IPS-11a (cell line): ENCODE measurements around the gene OR56A3.

Experiments
- H3K4me3 ChIP-seq: one replicate; pipeline ENCODE4 v1.5.1; 2013; ENCODE audit warnings: low read depth, low read length, control low read depth

OR56A3 gene

GRCh38 chr11:5968394-5968793, 26.3 kb downstream of the OR56A3 start, which contains the start of gene OR56A5:
TSS of gene OR56A5 (minus strand) at chr11:5968494. CDS start at chr11:5968494, 0 bp downstream.
- no peak within 1 kb of the TSS for H3K4me3 ChIP-seq

DNA sequence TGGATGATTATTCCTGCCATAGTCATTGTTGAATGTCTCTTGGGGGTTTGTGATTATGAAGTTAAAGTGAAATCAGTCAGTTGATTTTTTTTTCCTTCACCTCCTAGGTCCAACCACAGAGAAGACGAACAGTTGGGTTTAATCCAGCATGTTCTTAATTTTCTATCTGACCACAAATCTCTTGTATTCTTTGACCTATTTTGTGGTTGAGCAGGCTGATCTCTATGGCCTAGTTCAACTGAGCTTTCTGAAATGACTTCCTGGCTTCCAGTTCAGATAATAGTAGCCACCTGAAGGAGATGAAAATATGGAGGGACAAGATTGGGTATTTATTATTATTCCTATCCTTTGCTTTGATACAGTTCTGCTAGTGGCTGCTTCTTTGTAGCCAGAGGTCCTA, 31.5 kb downstream of the OR56A3 start:
- no peak overlapping the region for H3K4me3 ChIP-seq

GRCh38 chr11:5983443-5983842, 41.4 kb downstream of the OR56A3 start:
- no peak overlapping the region for H3K4me3 ChIP-seq

DNA sequence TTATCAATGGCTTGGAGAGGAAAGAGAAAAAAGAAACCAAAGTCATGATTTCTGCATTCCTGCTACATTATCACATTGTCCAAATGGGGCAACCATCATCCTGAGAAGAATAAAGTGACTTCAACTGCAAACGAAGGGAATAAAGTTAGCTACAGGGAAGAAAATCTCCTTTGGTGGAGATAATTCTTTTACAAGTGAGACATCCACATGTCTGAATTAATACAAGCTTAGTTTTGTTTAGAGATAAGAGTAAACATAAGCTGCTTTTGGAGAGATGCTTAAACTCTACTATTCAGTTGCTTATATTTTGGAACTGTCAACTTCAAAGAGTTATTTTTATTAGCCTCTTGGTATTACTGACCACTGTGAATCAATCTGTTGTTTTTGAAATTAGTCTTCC, 44.8 kb downstream of the OR56A3 start, which contains the start of gene OR52L1:
TSS of gene OR52L1 (minus strand) at position 101 of the 400 bp plus-strand sequence. CDS start at position 46, 55 bp downstream.
- H3K4me3 ChIP-seq, result no peak within 1 kb of the TSS

DNA sequence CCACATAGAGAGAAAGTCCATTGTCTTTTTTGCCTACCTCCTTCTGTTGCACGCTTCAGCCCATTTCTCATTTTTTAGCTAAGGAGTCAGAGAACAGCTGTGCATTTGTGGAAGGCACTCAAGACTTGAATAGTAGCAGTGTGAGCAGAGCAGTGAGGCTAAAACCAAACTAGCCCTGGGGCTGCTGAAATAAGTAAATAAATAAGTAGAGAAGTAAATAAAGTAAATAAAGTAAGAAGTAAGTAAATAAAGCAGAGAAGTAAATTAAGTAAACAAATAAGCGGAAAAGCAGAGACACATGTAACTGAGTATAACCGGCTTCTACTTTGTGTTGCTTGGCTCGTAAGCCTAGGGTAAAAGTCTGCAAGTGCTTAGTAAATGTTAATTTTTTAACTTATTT, 47.2 kb downstream of the OR56A3 start:
- no peak overlapping the region for H3K4me3 ChIP-seq

DNA sequence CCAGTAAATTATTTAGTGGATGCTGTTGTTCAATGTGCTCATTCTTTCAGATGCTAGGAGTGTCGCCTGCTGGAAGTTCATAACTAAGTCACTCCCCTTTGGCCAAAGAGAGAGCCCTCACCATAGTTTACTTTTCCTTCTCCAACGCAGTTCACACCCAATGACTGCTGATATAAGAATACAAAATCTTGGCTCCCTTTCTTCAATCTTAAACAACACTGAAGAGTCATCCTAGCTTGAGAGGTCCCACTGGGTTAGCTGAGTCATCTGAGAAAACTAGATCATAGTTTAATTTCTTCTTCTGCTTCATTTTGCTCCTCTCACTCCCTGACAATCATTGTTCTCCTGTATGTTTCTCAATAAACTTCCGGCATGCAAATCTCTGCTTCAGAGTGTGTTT, 50.1 kb downstream of the OR56A3 start:
- no peak overlapping the region for H3K4me3 ChIP-seq

DNA sequence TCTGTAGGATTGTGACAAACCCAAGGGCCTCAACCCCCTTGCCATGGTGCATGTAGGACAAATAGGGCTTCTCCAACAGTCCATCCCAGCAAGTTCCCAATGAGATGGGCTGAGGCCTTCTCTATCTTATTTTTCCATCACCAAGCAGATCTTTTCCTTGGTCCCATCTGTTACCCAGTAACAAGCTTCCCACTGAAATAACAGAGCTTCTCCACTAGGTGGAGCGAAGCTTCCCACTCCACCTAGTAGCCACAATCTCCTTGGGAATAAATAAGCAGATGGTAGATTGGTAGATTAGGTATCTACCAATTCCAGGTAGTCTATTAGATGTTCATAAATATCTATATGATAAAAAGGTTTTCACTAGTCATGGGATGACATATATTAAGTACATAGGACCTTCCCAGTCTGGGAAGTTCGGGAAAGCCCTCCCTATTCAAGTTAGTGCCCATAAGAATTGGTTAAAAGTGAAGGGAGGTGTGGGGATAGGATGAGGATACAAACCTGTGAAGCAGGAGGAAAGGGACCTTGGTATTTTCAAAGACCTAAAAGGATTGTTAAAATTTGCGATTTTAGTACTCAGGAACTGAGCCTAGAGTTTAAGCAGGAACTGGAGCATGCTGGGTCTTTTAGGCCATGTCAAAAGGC, 50.7 kb downstream of the OR56A3 start:
- H3K4me3 ChIP-seq, result no peak overlapping the region

DNA sequence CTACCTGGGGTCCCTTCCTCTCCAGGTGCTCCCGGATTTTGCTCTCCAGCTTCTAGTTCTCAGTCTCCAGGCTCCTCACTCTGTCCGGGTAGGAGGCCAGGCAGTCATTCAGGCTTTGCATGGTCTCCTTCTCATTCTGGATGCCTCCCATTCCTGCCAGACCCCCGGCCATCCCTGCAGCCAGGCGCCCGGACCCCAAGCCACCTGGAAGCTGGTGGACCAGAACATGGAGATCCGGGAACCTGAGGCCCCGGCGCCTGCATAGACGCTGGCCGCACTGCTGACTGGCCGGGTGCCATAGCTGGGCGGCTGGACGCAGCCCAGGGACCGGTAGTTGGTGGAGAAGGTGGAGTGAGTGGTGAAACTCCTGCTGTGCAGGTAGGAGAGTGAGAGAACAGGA, 52.7 kb downstream of the OR56A3 start:
- no peak overlapping the region for H3K4me3 ChIP-seq
